ENCODE data around the gene WWOX. TPM values are rescaled to one million over a fixed set of nuclear protein-coding genes. Genes with fewer than 3 reads are reported as not detected.
"Not testable (repeated sequence)": the region's sequence is repeated elsewhere in the genome, so short reads cannot be mapped to it uniquely, and the experiment has no call there.

The WWOX gene
- total and polyA plus RNA-seq, 3 experiments from 2014 or later = 17.2 to 18.6 (median 18.2) TPM

- POLR2A ChIA-PET, CTCF ChIA-PET, H3K4me3 Mint-ChIP-seq: not testable (repeated sequence)
Observed at GRCh38 chr16:78604423-78605062, 505.1 kb downstream of the WWOX start.

GRCh38 chr16:78605548-78606101 is 506.2 kb downstream of the WWOX start:
- Mint-ChIP-seq H3K4me1 (peaks cover 8 to 11% (median 11%) of the 10 kb centered on the region in 3 donors), H3K9me3 (no peaks in the 10 kb centered on the region), H3K27ac (no peak overlapping the region), H3K36me3 (no peaks in the 10 kb centered on the region), H3K4me3 (no peak overlapping the region), H3K27me3 (no peaks in the 10 kb centered on the region)
- ChIA-PET CTCF (no interaction called here), POLR2A (no interaction called here)
- H3K36me3 ChIP-seq (ENCODE audit: insufficient read depth, low read length) = no peaks in the 10 kb centered on the region
- H3K27me3 ChIP-seq (ENCODE audit: insufficient read depth, low read length, poor library complexity, severe bottlenecking) = no peaks in the 10 kb centered on the region
- no peaks in the 10 kb centered on the region for H3K4me1 ChIP-seq (ENCODE audit: insufficient read depth, low read length)
- H3K4me3 ChIP-seq (ENCODE audit: low read length) = no peak overlapping the region
- DNase-seq = no peak
- no peaks in the 10 kb centered on the region for H3K9me3 ChIP-seq (ENCODE audit: low read length)
- H3K27ac ChIP-seq (ENCODE audit: low read depth, low read length) = no peak overlapping the region

More at GRCh38 chr16:78604423-78605062, 505.1 kb downstream of the WWOX start:
- not testable (repeated sequence) for H3K27ac Mint-ChIP-seq; H3K9me3 Mint-ChIP-seq; H3K36me3 Mint-ChIP-seq; H3K4me1 Mint-ChIP-seq; H3K27me3 ChIP-seq (ENCODE audit: insufficient read depth, low read length, poor library complexity, severe bottlenecking); H3K36me3 ChIP-seq (ENCODE audit: insufficient read depth, low read length); DNase-seq; H3K27me3 Mint-ChIP-seq; H3K4me3 ChIP-seq (ENCODE audit: low read length); H3K9me3 ChIP-seq (ENCODE audit: low read length); H3K4me1 ChIP-seq (ENCODE audit: insufficient read depth, low read length); H3K27ac ChIP-seq (ENCODE audit: low read depth, low read length)

DNA sequence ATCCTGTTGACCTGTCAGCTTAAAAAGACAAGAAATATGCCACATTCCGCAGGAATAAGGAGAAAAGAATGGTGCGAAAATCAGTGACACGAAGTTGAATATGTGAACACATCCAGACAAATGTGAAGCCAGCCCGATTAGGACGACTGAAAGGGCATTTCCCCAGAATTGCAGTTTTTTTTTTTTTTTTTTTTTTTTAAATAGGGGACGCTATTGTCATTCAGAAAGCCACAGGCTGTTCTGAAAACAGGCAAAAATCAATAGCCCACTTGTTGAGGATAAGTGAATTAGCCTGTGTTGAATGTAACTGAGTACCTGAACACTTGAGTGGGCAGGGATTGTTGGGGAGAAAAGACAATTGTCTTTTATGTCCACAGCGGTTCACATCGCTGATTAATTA is 507.1 kb downstream of the WWOX start:
- Histone ChIP-seq H3K36me3 (ENCODE audit: insufficient read depth, low read length) (no peaks in the 10 kb centered on the region), H3K27ac (ENCODE audit: low read depth, low read length) (no peak overlapping the region), H3K4me1 (ENCODE audit: insufficient read depth, low read length) (no peaks in the 10 kb centered on the region), H3K9me3 (ENCODE audit: low read length) (no peaks in the 10 kb centered on the region), H3K4me3 (ENCODE audit: low read length) (no peak overlapping the region), H3K27me3 (ENCODE audit: insufficient read depth, low read length, poor library complexity, severe bottlenecking) (no peaks in the 10 kb centered on the region)
- Mint-ChIP-seq H3K4me1 (peaks cover 8 to 11% (median 11%) of the 10 kb centered on the region in 3 donors), H3K36me3 (no peaks in the 10 kb centered on the region), H3K4me3 (no peak overlapping the region), H3K27ac (no peak overlapping the region), H3K27me3 (no peaks in the 10 kb centered on the region), H3K9me3 (no peaks in the 10 kb centered on the region)
- no peak for DNase-seq
- ChIA-PET CTCF (no interaction called here), POLR2A (no interaction called here)

- no peak overlapping the region for H3K27ac Mint-ChIP-seq
- Histone ChIP-seq H3K9me3 (ENCODE audit: low read length) (no peaks in the 10 kb centered on the region), H3K27me3 (ENCODE audit: insufficient read depth, low read length, poor library complexity, severe bottlenecking) (no peaks in the 10 kb centered on the region), H3K27ac (ENCODE audit: low read depth, low read length) (no peak overlapping the region), H3K4me3 (ENCODE audit: low read length) (no peak overlapping the region), H3K36me3 (ENCODE audit: insufficient read depth, low read length) (no peaks in the 10 kb centered on the region), H3K4me1 (ENCODE audit: insufficient read depth, low read length) (no peaks in the 10 kb centered on the region)
- DNase-seq = no peak
- H3K4me3 Mint-ChIP-seq = no peak overlapping the region
- ChIA-PET POLR2A (no interaction called here), CTCF (no interaction called here)
- no peaks in the 10 kb centered on the region for H3K9me3 Mint-ChIP-seq
- peaks cover 8 to 11% (median 11%) of the 10 kb centered on the region in 3 donors for H3K4me1 Mint-ChIP-seq
- H3K27me3 Mint-ChIP-seq = no peaks in the 10 kb centered on the region
- H3K36me3 Mint-ChIP-seq = no peaks in the 10 kb centered on the region
Observed at GRCh38 chr16:78607022-78607421, 507.6 kb downstream of the WWOX start.

DNA sequence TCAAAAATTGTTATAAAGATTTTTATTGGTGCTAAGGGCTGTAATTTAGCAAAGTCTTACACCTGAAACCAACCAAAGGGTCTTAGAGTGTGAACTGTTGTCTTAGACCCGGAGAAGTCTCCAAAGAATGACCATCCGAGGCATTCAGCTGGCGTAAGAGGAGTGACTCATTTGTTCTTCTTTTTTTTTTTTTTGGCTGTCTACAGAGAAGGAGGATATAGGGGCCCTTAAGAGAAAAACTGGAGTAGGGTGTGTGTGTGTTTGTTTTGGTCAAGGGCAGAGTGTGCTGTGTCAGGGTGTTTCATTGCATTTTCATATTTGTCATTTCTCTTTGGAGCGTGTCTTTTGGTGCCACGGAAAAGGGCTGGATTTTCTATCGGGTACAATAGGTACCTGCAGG is 508.0 kb downstream of the WWOX start:
- no peaks in the 10 kb centered on the region for H3K9me3 ChIP-seq (ENCODE audit: low read length)
- H3K4me1 ChIP-seq (ENCODE audit: insufficient read depth, low read length) = no peaks in the 10 kb centered on the region
- H3K4me3 ChIP-seq (ENCODE audit: low read length) = no peak overlapping the region
- DNase-seq = no peak
- Mint-ChIP-seq H3K27ac (no peak overlapping the region), H3K27me3 (no peaks in the 10 kb centered on the region), H3K4me3 (no peak overlapping the region), H3K36me3 (no peaks in the 10 kb centered on the region), H3K4me1 (peaks cover 8 to 11% (median 11%) of the 10 kb centered on the region in 3 donors), H3K9me3 (no peaks in the 10 kb centered on the region)
- no peak overlapping the region for H3K27ac ChIP-seq (ENCODE audit: low read depth, low read length)
- ChIA-PET CTCF (no interaction called here), POLR2A (no interaction called here)
- H3K27me3 ChIP-seq (ENCODE audit: insufficient read depth, low read length, poor library complexity, severe bottlenecking) = no peaks in the 10 kb centered on the region
- H3K36me3 ChIP-seq (ENCODE audit: insufficient read depth, low read length) = no peaks in the 10 kb centered on the region

DNA sequence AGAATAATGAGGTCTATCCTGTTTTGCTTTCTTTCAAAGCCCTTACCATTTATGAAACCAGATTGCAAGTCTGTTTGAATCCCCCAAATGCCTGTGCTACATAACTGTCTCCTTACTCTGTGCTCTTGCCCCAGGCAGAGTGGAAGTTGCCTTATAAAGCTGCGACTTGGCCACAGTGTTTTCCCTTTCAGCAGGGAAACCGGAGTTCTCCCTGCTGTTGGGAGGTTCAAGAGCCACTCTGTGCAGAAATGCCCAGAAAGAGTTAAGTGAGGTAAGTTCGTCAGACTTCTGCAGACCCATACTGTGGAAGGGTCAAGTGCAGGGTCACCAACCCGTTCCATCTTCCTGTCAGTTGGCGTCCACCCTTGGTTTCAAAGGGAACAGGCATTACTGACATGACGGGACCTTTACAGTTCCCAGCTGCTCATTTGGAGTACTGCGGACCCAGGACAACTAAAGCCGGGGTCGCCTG is 508.9 kb downstream of the WWOX start:
- ChIA-PET POLR2A (no interaction called here), CTCF (interaction anchor here (1.4 kb wide), 1 partner anchor 10 kb away, joined by 3 read pairs; no protein-coding TSS in a partner anchor)
- Mint-ChIP-seq H3K4me1 (peaks cover 8 to 11% (median 11%) of the 10 kb centered on the region in 3 donors), H3K4me3 (no peak overlapping the region), H3K27ac (no peak overlapping the region), H3K27me3 (no peaks in the 10 kb centered on the region), H3K36me3 (no peaks in the 10 kb centered on the region), H3K9me3 (no peaks in the 10 kb centered on the region)
- Histone ChIP-seq H3K4me3 (ENCODE audit: low read length) (no peak overlapping the region), H3K36me3 (ENCODE audit: insufficient read depth, low read length) (no peaks in the 10 kb centered on the region), H3K4me1 (ENCODE audit: insufficient read depth, low read length) (no peaks in the 10 kb centered on the region), H3K27me3 (ENCODE audit: insufficient read depth, low read length, poor library complexity, severe bottlenecking) (no peaks in the 10 kb centered on the region), H3K9me3 (ENCODE audit: low read length) (no peaks in the 10 kb centered on the region), H3K27ac (ENCODE audit: low read depth, low read length) (no peak overlapping the region)
- DNase-seq = no peak

DNA sequence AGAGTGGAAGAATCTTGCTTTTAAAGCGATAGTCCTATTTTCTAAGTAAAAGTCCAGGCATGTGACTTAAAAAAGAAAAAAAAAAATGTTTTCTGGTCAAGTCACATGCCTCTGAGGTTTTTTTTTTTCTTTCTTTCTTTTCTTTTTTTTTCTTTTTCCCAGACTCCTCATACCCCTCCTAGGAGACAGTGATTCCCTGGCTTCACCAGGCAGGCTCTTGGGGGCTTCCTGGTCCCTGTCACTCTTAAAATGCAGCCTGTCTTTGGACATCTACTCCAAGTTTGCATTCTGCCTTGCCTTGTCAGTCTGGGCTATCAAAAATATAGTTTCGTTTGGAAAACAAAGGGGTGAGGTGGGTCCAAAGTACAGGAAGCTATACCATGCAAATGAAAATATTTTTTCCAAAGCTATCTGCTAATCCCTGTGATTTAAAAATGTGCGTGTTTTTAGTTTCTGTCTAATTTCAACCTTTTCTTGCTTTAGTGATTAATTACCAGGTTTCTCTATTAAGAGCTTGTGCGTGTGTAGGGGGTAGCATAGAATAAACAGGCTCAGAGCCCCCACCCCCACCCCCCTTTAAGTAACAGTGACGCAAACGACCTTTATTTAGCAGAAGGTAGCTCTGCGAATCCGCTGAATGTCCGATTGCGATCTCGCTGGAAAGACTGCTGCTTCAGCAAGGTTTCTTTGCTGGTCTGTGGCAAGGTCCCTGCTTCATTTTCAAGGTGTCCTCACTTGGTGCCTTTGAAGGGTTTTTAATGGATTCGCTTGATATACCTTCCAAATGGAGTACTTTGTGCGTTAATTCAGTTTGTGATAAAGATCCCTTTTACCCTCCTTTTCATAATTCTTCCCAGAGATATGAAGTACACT is 510.2 kb downstream of the WWOX start:
- no peak overlapping the region for H3K27ac ChIP-seq (ENCODE audit: low read depth, low read length)
- H3K4me3 ChIP-seq (ENCODE audit: low read length) = no peak overlapping the region
- no peak overlapping the region for H3K4me3 Mint-ChIP-seq
- no peaks in the 10 kb centered on the region for H3K36me3 ChIP-seq (ENCODE audit: insufficient read depth, low read length)
- H3K27ac Mint-ChIP-seq = no peak overlapping the region
- H3K27me3 ChIP-seq (ENCODE audit: insufficient read depth, low read length, poor library complexity, severe bottlenecking) = no peaks in the 10 kb centered on the region
- POLR2A ChIA-PET = no interaction called here
- no peaks in the 10 kb centered on the region for H3K4me1 ChIP-seq (ENCODE audit: insufficient read depth, low read length)
- CTCF ChIA-PET = interaction anchor here (1.4 kb wide), 1 partner anchor 9 kb away, joined by 3 read pairs; no protein-coding TSS in a partner anchor
- no peaks in the 10 kb centered on the region for H3K27me3 Mint-ChIP-seq
- peaks cover 8 to 11% (median 11%) of the 10 kb centered on the region in 3 donors for H3K4me1 Mint-ChIP-seq
- no peak for DNase-seq
- no peaks in the 10 kb centered on the region for H3K36me3 Mint-ChIP-seq
- no peaks in the 10 kb centered on the region for H3K9me3 ChIP-seq (ENCODE audit: low read length)
- no peaks in the 10 kb centered on the region for H3K9me3 Mint-ChIP-seq

- H3K4me3 Mint-ChIP-seq = no peak overlapping the region
- DNase-seq = no peak
- peaks cover 8 to 11% (median 8%) of the 10 kb centered on the region in 3 donors for H3K4me1 Mint-ChIP-seq
- Histone ChIP-seq H3K4me1 (ENCODE audit: insufficient read depth, low read length) (no peaks in the 10 kb centered on the region), H3K36me3 (ENCODE audit: insufficient read depth, low read length) (no peaks in the 10 kb centered on the region), H3K4me3 (ENCODE audit: low read length) (no peak overlapping the region), H3K27ac (ENCODE audit: low read depth, low read length) (no peak overlapping the region), H3K27me3 (ENCODE audit: insufficient read depth, low read length, poor library complexity, severe bottlenecking) (no peaks in the 10 kb centered on the region), H3K9me3 (ENCODE audit: low read length) (no peaks in the 10 kb centered on the region)
- no peak overlapping the region for H3K27ac Mint-ChIP-seq
- H3K27me3 Mint-ChIP-seq = no peaks in the 10 kb centered on the region
- ChIA-PET CTCF (no interaction called here), POLR2A (no interaction called here)
- H3K36me3 Mint-ChIP-seq = no peaks in the 10 kb centered on the region
- no peaks in the 10 kb centered on the region for H3K9me3 Mint-ChIP-seq
Observed at GRCh38 chr16:78611318-78611717, 511.9 kb downstream of the WWOX start.
